Measurements from ENCODE around the gene COG7.

- TF ChIP-seq CTCF (IDR thresholded peaks at IDR 0.05) (no peak), RCOR1 (IDR thresholded peaks at IDR 0.05; ENCODE audit: low read length) (no peak), USF2 (IDR thresholded peaks at IDR 0.05; ENCODE audit: borderline replicate concordance, low read depth, low read length) (no peak), SIN3A (IDR thresholded peaks at IDR 0.05; ENCODE audit: borderline replicate concordance, low read depth, low read length) (no peak), RAD21 (IDR thresholded peaks at IDR 0.05; ENCODE audit: low read length) (no peak), YY1 (IDR thresholded peaks at IDR 0.05; ENCODE audit: low read depth) (no peak), TEAD4 (IDR thresholded peaks at IDR 0.05; ENCODE audit: borderline replicate concordance, insufficient read depth) (no peak), NRF1 (IDR thresholded peaks at IDR 0.05; ENCODE audit: low read depth, low read length) (no peak), EP300 (IDR thresholded peaks at IDR 0.05; ENCODE audit: borderline replicate concordance in 1 of 2, low read depth in 1 of 2, low read length in 1 of 2) (no peak), RFX5 (IDR thresholded peaks at IDR 0.05; ENCODE audit: low read length) (no peak)
- TF ChIP-seq, protein P1, sequence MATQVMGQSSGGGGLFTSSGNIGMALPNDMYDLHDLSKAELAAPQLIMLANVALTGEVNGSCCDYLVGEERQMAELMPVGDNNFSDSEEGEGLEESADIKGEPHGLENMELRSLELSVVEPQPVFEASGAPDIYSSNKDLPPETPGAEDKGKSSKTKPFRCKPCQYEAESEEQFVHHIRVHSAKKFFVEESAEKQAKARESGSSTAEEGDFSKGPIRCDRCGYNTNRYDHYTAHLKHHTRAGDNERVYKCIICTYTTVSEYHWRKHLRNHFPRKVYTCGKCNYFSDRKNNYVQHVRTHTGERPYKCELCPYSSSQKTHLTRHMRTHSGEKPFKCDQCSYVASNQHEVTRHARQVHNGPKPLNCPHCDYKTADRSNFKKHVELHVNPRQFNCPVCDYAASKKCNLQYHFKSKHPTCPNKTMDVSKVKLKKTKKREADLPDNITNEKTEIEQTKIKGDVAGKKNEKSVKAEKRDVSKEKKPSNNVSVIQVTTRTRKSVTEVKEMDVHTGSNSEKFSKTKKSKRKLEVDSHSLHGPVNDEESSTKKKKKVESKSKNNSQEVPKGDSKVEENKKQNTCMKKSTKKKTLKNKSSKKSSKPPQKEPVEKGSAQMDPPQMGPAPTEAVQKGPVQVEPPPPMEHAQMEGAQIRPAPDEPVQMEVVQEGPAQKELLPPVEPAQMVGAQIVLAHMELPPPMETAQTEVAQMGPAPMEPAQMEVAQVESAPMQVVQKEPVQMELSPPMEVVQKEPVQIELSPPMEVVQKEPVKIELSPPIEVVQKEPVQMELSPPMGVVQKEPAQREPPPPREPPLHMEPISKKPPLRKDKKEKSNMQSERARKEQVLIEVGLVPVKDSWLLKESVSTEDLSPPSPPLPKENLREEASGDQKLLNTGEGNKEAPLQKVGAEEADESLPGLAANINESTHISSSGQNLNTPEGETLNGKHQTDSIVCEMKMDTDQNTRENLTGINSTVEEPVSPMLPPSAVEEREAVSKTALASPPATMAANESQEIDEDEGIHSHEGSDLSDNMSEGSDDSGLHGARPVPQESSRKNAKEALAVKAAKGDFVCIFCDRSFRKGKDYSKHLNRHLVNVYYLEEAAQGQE (IDR thresholded peaks at IDR 0.05; ENCODE audit: low read depth, low read length), result no peak
- TF ChIP-seq, protein P2, sequence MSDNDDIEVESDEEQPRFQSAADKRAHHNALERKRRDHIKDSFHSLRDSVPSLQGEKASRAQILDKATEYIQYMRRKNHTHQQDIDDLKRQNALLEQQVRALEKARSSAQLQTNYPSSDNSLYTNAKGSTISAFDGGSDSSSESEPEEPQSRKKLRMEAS (IDR thresholded peaks at IDR 0.05; ENCODE audit: low read depth), result no peak
- TF ChIP-seq, protein P3, sequence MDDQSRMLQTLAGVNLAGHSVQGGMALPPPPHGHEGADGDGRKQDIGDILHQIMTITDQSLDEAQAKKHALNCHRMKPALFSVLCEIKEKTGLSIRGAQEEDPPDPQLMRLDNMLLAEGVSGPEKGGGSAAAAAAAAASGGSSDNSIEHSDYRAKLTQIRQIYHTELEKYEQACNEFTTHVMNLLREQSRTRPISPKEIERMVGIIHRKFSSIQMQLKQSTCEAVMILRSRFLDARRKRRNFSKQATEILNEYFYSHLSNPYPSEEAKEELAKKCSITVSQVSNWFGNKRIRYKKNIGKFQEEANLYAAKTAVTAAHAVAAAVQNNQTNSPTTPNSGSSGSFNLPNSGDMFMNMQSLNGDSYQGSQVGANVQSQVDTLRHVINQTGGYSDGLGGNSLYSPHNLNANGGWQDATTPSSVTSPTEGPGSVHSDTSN (IDR thresholded peaks at IDR 0.05), result no peak
Measured at GRCh38 chr16:23373436-23374219, 79.4 kb downstream of the COG7 start.
